Astrocyte (in vitro differentiated cells and primary cell): Measurements from ENCODE around the gene BCAS1.

Experiments used
- EZH2 ChIP-seq: IDR thresholded peaks from 2 replicates; pipeline ENCODE4 v1.6.1; 2012; ENCODE audit warnings: mild to moderate bottlenecking, low read length, inconsistent platforms; ENCODE audit not compliant: insufficient read depth
- TF ChIP-seq, protein P1 (sequence below): IDR thresholded peaks from 2 replicates; pipeline ENCODE4 v1.5.1; 2011; ENCODE audit warnings: low read depth, mild to moderate bottlenecking, inconsistent platforms, low read length, moderate library complexity; ENCODE audit not compliant: insufficient read depth

DNA sequence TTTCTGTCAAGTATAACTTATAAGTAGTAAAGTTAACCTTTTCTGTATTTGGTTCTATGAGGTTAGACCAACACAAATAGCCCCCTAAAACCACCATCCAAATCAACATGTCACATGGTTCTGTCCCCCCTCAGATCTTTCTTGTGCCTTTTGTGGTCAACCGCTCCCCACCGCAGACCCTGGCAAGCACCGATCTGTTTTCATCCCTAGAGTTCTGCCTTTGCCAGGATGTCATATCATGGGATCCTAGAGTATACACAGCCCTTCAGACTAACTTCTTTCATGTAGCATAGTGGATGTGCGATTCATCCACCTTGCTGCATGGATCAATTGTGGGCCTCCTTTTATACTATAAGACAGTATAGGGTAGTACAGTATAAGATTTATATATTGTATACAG lies 124.3 kb downstream of the BCAS1 start:
- TF ChIP-seq, protein P1, sequence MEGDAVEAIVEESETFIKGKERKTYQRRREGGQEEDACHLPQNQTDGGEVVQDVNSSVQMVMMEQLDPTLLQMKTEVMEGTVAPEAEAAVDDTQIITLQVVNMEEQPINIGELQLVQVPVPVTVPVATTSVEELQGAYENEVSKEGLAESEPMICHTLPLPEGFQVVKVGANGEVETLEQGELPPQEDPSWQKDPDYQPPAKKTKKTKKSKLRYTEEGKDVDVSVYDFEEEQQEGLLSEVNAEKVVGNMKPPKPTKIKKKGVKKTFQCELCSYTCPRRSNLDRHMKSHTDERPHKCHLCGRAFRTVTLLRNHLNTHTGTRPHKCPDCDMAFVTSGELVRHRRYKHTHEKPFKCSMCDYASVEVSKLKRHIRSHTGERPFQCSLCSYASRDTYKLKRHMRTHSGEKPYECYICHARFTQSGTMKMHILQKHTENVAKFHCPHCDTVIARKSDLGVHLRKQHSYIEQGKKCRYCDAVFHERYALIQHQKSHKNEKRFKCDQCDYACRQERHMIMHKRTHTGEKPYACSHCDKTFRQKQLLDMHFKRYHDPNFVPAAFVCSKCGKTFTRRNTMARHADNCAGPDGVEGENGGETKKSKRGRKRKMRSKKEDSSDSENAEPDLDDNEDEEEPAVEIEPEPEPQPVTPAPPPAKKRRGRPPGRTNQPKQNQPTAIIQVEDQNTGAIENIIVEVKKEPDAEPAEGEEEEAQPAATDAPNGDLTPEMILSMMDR, result no peak
- TF ChIP-seq EZH2, result no peak
